Glutamatergic neuron (in vitro differentiated cells): ENCODE results near the gene ARV1. TPM values are rescaled to one million over a fixed set of nuclear protein-coding genes. Genes with fewer than 3 reads are reported as not detected.

ENCODE experiments used
- DNase-seq: peaks from one replicate; pipeline ENCODE4 v3.0.0; 2022
- H3K27ac Mint-ChIP-seq: one replicate; pipeline ENCODE4 v1.8.0; 2020; ENCODE audit warnings: mild to moderate bottlenecking, mixed read lengths, inconsistent platforms; ENCODE audit not compliant: unreplicated experiment
- H3K27me3 Mint-ChIP-seq: one replicate; pipeline ENCODE4 v1.8.0; 2020; ENCODE audit warnings: mild to moderate bottlenecking, moderate library complexity, mixed read lengths, inconsistent platforms; ENCODE audit not compliant: unreplicated experiment
- H3K36me3 Mint-ChIP-seq: one replicate; pipeline ENCODE4 v1.8.0; 2020; ENCODE audit warnings: mild to moderate bottlenecking, mixed read lengths, inconsistent platforms; ENCODE audit not compliant: unreplicated experiment
- H3K4me1 Mint-ChIP-seq: one replicate; pipeline ENCODE4 v1.8.0; 2020; ENCODE audit warnings: mild to moderate bottlenecking, low read depth, mixed read lengths, inconsistent platforms; ENCODE audit not compliant: unreplicated experiment
- H3K4me3 Mint-ChIP-seq: one replicate; pipeline ENCODE4 v1.8.0; 2020; ENCODE audit warnings: mild to moderate bottlenecking, mixed read lengths, inconsistent platforms; ENCODE audit not compliant: unreplicated experiment
- H3K9me3 Mint-ChIP-seq: one replicate; pipeline ENCODE4 v1.8.0; 2020; ENCODE audit warnings: mild to moderate bottlenecking, moderate library complexity, mixed read lengths, inconsistent platforms; ENCODE audit not compliant: unreplicated experiment
- CTCF ChIP-seq: fragments of 200-600 bp; sonication (generic); IDR thresholded peaks from one replicate; pipeline ENCODE4 v1.5.0; 2021; ENCODE audit not compliant: partially characterized antibody, unreplicated experiment
- total RNA-seq: library from RNA; stranded (reverse); fragmentation: NEBNext Ultra II Directional; extraction: Animal tissue kit (Norgen Biotek cat#: 25700); gene quantifications from one replicate; pipeline ENCODE4 v1.2.1, GENCODE V29; 2021; ENCODE audit not compliant: unreplicated experiment

ARV1 gene
- total RNA-seq, 1 donor from 2014 or later: 18.3 TPM

- H3K4me3 Mint-ChIP-seq: no peak overlapping the region
- no peak overlapping the region for H3K27ac Mint-ChIP-seq
- H3K36me3 Mint-ChIP-seq: no peaks in the 10 kb centered on the region
- TF ChIP-seq CTCF: no peak
- H3K4me1 Mint-ChIP-seq: no peaks in the 10 kb centered on the region
- no peak for DNase-seq
- no peaks in the 10 kb centered on the region for H3K27me3 Mint-ChIP-seq
- H3K9me3 Mint-ChIP-seq: no peaks in the 10 kb centered on the region
Observed at GRCh38 chr1:231013391-231014015, 34.6 kb downstream of the ARV1 start.

GRCh38 chr1:231016234-231016633 is 37.3 kb downstream of the ARV1 start:
- H3K4me3 Mint-ChIP-seq: no peak overlapping the region
- no peaks in the 10 kb centered on the region for H3K4me1 Mint-ChIP-seq
- no peak for DNase-seq
- no peak overlapping the region for H3K27ac Mint-ChIP-seq
- no peaks in the 10 kb centered on the region for H3K27me3 Mint-ChIP-seq
- no peak for TF ChIP-seq CTCF
- H3K36me3 Mint-ChIP-seq: no peaks in the 10 kb centered on the region
- no peaks in the 10 kb centered on the region for H3K9me3 Mint-ChIP-seq

GRCh38 chr1:231016966-231017365 is 38.1 kb downstream of the ARV1 start:
- Mint-ChIP-seq H3K9me3 (no peaks in the 10 kb centered on the region), H3K27ac (no peak overlapping the region), H3K4me1 (no peaks in the 10 kb centered on the region), H3K36me3 (no peaks in the 10 kb centered on the region), H3K4me3 (no peak overlapping the region), H3K27me3 (no peaks in the 10 kb centered on the region)
- TF ChIP-seq CTCF: no peak
- DNase-seq: no peak

GRCh38 chr1:231019711-231020110 is 40.8 kb downstream of the ARV1 start:
- Mint-ChIP-seq H3K36me3 (peaks cover 9% of the 10 kb centered on the region), H3K27me3 (no peaks in the 10 kb centered on the region), H3K27ac (no peak overlapping the region), H3K9me3 (no peaks in the 10 kb centered on the region), H3K4me1 (no peaks in the 10 kb centered on the region), H3K4me3 (no peak overlapping the region)
- DNase-seq: no peak
- TF ChIP-seq CTCF: no peak

GRCh38 chr1:231020139-231020601 is 41.3 kb downstream of the ARV1 start:
- no peak for DNase-seq
- no peak for TF ChIP-seq CTCF
- H3K9me3 Mint-ChIP-seq: no peaks in the 10 kb centered on the region
- no peaks in the 10 kb centered on the region for H3K4me1 Mint-ChIP-seq
- H3K36me3 Mint-ChIP-seq: peaks cover 9% of the 10 kb centered on the region
- no peak overlapping the region for H3K4me3 Mint-ChIP-seq
- no peak overlapping the region for H3K27ac Mint-ChIP-seq
- no peaks in the 10 kb centered on the region for H3K27me3 Mint-ChIP-seq
